KMS-11 (cell line): ENCODE data around the gene GRIPAP1.

Experiments used
- H2AFZ ChIP-seq: fragments of 200-600 bp; sonication (generic); 2 replicates; pipeline ENCODE4 v1.6.1; 2016; ENCODE audit warnings: antibody characterized with exemption, mixed run types, low read depth
- H3K27ac ChIP-seq: fragments of 200-600 bp; sonication (generic); 2 replicates; pipeline ENCODE4 v1.6.1; 2016; ENCODE audit warnings: mild to moderate bottlenecking, mixed run types
- H3K27me3 ChIP-seq: fragments of 200-600 bp; sonication (generic); 2 replicates; pipeline ENCODE4 v1.6.1; 2017; ENCODE audit warnings: mild to moderate bottlenecking, low read depth, mixed run types, moderate library complexity; ENCODE audit not compliant: insufficient read depth
- H3K36me3 ChIP-seq: fragments of 200-600 bp; sonication (generic); 2 replicates; pipeline ENCODE4 v1.6.1; 2017; ENCODE audit warnings: mild to moderate bottlenecking, mixed run types; ENCODE audit not compliant: insufficient read depth
- H3K4me1 ChIP-seq: fragments of 200-600 bp; sonication (generic); 2 replicates; pipeline ENCODE4 v1.6.1; 2016; ENCODE audit warnings: mild to moderate bottlenecking, low read depth, mixed run types; ENCODE audit not compliant: poor library complexity, severe bottlenecking
- H3K4me2 ChIP-seq: fragments of 200-600 bp; sonication (generic); 2 replicates; pipeline ENCODE4 v1.7.0; 2016; ENCODE audit warnings: mild to moderate bottlenecking, mixed run types
- H3K4me3 ChIP-seq: fragments of 200-600 bp; sonication (generic); IDR thresholded peaks from 2 replicates; pipeline ENCODE4 v1.6.1; 2017; ENCODE audit warnings: low read depth, low read length, mixed read lengths; ENCODE audit not compliant: insufficient read depth
- H3K79me2 ChIP-seq: fragments of 200-600 bp; sonication (generic); 2 replicates; pipeline ENCODE4 v1.6.1; 2016; ENCODE audit warnings: low read depth, mixed run types; ENCODE audit not compliant: insufficient read depth
- H3K9ac ChIP-seq: fragments of 200-600 bp; sonication (generic); 2 replicates; pipeline ENCODE4 v1.6.1; 2016; ENCODE audit warnings: mild to moderate bottlenecking, mixed run types
- H4K20me1 ChIP-seq: fragments of 200-600 bp; sonication (generic); 2 replicates; pipeline ENCODE4 v1.6.1; 2016; ENCODE audit warnings: mild to moderate bottlenecking, mixed run types; ENCODE audit not compliant: insufficient read depth
- TF ChIP-seq, protein P1 (sequence below): fragments of 200-600 bp; sonication (generic); conservative IDR thresholded peaks from 2 replicates; pipeline ENCODE4 v1.6.1; 2017; ENCODE audit warnings: low read depth, mild to moderate bottlenecking, antibody characterized with exemption, low read length, moderate library complexity, mixed read lengths

GRIPAP1 gene

DNA sequence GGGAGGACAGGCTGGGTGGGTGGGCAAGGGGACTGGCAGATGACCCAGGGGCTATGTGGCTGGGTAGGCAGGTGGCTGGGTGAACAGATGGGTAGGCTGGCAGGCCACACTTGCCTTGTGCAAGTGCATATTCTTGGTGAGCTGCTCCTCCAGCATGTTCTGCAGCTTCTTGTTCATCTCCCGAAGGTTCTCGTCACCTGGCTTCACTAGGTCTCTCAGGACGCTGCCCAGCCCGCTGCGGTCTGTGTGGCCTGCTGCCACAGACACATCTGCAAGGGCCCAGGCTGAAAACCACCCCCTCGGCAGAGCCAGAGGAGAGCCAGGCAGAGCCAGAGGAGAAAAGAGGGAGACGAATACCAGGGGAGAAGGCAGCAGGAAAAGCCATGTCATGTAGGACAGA lies 27.0 kb downstream of the GRIPAP1 start:
- H3K79me2 ChIP-seq = no peaks in the 10 kb centered on the region
- no peaks in the 10 kb centered on the region for H3K4me1 ChIP-seq
- TF ChIP-seq, protein P1, sequence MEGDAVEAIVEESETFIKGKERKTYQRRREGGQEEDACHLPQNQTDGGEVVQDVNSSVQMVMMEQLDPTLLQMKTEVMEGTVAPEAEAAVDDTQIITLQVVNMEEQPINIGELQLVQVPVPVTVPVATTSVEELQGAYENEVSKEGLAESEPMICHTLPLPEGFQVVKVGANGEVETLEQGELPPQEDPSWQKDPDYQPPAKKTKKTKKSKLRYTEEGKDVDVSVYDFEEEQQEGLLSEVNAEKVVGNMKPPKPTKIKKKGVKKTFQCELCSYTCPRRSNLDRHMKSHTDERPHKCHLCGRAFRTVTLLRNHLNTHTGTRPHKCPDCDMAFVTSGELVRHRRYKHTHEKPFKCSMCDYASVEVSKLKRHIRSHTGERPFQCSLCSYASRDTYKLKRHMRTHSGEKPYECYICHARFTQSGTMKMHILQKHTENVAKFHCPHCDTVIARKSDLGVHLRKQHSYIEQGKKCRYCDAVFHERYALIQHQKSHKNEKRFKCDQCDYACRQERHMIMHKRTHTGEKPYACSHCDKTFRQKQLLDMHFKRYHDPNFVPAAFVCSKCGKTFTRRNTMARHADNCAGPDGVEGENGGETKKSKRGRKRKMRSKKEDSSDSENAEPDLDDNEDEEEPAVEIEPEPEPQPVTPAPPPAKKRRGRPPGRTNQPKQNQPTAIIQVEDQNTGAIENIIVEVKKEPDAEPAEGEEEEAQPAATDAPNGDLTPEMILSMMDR = no peak
- no peak overlapping the region for H2AFZ ChIP-seq
- H3K27ac ChIP-seq = no peak overlapping the region
- no peaks in the 10 kb centered on the region for H3K27me3 ChIP-seq
- no peak overlapping the region for H3K4me2 ChIP-seq
- H3K4me3 ChIP-seq = no peak overlapping the region
- no peaks in the 10 kb centered on the region for H4K20me1 ChIP-seq
- no peak overlapping the region for H3K9ac ChIP-seq
- H3K36me3 ChIP-seq = no peaks in the 10 kb centered on the region

DNA sequence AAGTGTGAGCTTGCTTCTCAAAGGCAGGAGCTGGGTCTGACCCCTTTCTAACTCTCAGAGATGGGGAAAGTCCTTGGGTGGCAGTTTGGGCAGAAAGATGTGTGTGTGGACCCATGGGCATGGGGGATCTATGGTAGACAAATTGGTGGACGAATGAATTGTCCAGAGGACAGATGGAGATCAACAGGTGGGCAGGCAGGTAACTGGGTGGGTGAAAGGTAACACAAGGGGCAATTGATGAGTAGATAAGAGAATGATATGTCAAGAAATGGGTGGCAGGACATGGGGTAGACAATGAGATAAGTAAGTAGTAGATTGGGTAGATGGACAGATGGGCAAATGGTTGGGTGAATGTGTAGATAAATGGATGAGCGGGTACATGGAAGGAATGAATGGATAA lies 27.5 kb downstream of the GRIPAP1 start:
- no peaks in the 10 kb centered on the region for H3K36me3 ChIP-seq
- no peaks in the 10 kb centered on the region for H3K79me2 ChIP-seq
- H4K20me1 ChIP-seq = no peaks in the 10 kb centered on the region
- H3K27ac ChIP-seq = no peak overlapping the region
- TF ChIP-seq, protein P1 = no peak
- no peak overlapping the region for H3K4me3 ChIP-seq
- no peak overlapping the region for H2AFZ ChIP-seq
- no peaks in the 10 kb centered on the region for H3K4me1 ChIP-seq
- no peak overlapping the region for H3K9ac ChIP-seq
- H3K27me3 ChIP-seq = no peaks in the 10 kb centered on the region
- no peak overlapping the region for H3K4me2 ChIP-seq

DNA sequence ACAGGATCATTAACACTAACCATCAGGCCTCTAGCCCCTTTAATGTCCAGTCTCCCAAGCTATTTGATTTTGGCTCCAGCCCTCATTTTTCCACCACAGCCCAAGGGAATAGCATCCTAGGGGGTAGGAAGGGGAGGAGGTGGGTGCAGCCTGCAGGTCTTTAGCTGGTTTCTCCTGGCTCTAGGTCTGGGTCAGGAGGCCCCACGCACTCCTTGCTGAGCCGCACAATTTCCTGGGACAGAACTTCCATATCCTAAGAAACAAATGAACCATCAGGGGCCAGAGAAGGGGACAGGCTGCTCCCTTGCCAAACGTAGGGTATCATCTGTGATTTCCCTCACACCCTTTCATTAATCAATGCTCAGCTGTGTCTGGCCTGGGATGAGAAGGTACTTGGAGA lies 28.0 kb downstream of the GRIPAP1 start:
- TF ChIP-seq, protein P1 = no peak
- H4K20me1 ChIP-seq = no peaks in the 10 kb centered on the region
- H2AFZ ChIP-seq = no peak overlapping the region
- no peak overlapping the region for H3K27ac ChIP-seq
- H3K27me3 ChIP-seq = no peaks in the 10 kb centered on the region
- H3K36me3 ChIP-seq = no peaks in the 10 kb centered on the region
- no peak overlapping the region for H3K4me2 ChIP-seq
- no peaks in the 10 kb centered on the region for H3K79me2 ChIP-seq
- no peak overlapping the region for H3K9ac ChIP-seq
- H3K4me1 ChIP-seq = no peaks in the 10 kb centered on the region
- no peak overlapping the region for H3K4me3 ChIP-seq

DNA sequence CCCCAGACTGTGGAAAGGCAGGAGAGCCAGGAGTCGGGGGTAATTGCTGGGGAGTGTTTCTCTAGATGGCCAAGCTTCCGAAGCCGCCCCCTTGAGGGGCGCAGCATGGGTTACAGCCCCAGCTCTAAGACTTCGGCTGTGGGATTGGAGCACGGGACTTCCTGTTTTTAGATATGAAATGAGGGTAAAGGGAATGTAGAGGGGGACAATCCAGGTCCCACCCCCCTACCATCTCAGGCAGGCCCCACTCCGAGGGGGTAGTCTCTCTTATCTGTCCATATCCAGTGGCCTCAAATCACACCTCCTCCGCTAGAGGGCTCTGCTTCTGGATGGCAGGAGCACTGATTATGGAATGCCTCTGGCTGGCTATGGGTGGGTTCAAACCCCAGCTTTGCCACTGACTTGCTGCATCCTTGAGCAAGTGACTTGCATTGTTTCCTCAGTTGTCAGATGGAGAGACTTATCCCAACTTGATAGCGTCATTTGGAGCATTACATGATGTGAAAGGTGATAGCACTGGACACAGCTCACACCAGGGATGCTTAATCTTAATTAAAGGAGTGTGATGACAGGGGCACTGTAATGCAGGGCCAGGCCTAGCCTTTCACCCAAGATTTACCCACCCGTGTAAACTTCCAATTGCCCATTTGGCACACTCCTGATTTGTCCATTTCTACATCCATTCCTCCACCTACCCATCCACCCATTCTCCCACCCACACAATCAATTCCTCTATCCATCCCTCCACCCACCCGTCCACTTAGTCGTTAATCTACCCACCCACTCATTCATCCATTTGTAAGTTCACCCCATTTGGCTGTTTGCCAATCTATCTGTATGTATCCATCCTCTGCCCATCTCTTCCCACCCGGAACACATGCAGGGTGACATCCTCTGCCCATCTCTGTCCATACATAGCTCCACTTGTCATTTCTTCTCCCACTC lies 29.6 kb downstream of the GRIPAP1 start:
- H3K4me3 ChIP-seq = no peak overlapping the region
- H4K20me1 ChIP-seq = no peaks in the 10 kb centered on the region
- H3K4me1 ChIP-seq = no peaks in the 10 kb centered on the region
- no peak overlapping the region for H2AFZ ChIP-seq
- H3K79me2 ChIP-seq = no peaks in the 10 kb centered on the region
- no peaks in the 10 kb centered on the region for H3K27me3 ChIP-seq
- H3K9ac ChIP-seq = no peak overlapping the region
- no peaks in the 10 kb centered on the region for H3K36me3 ChIP-seq
- no peak overlapping the region for H3K4me2 ChIP-seq
- no peak overlapping the region for H3K27ac ChIP-seq
- TF ChIP-seq, protein P1 = peak; percentile 61
